ENCODE results near the gene NHEJ1. TPM values are rescaled to one million over a fixed set of nuclear protein-coding genes. Genes with fewer than 3 reads are reported as not detected.

NHEJ1 gene
- total RNA-seq, 1 donor from 2014 or later, result 19.6 TPM

GRCh38 chr2:219178377-219179175, 18.0 kb upstream of the NHEJ1 start:
- no peak for TF ChIP-seq CTCF (conservative IDR thresholded peaks at IDR 0.05)
- Mint-ChIP-seq H3K27me3 (no peaks in the 10 kb centered on the region), H3K9me3 (no peaks in the 10 kb centered on the region), H3K36me3 (peaks cover 11% of the 10 kb centered on the region), H3K27ac (peak overlapping the region; percentile 88), H3K4me3 (peak overlapping the region; percentile 95), H3K4me1 (ENCODE audit: unreplicated experiment) (peaks cover 13% of the 10 kb centered on the region)
- DNase-seq (ENCODE audit: extremely low spot score, unreplicated experiment), result peak; percentile 74

GRCh38 chr2:219177552-219178376, 17.1 kb upstream of the NHEJ1 start, which contains the start of gene RETREG2:
TSS of gene RETREG2 (plus strand) at chr2:219178275. CDS start at chr2:219178353, 78 bp downstream.
- DNase-seq (ENCODE audit: extremely low spot score, unreplicated experiment), result peak; percentile 87
- TF ChIP-seq CTCF (conservative IDR thresholded peaks at IDR 0.05), result peak; percentile 53
- Mint-ChIP-seq H3K27me3 (no peaks in the 10 kb centered on the region), H3K4me3 (peak within 1 kb of the TSS; percentile 96), H3K27ac (peak within 1 kb of the TSS; percentile 99), H3K9me3 (no peaks in the 10 kb centered on the region), H3K36me3 (peaks cover 11% of the 10 kb centered on the region), H3K4me1 (ENCODE audit: unreplicated experiment) (peaks cover 13% of the 10 kb centered on the region)

GRCh38 chr2:219176818-219177551, 16.4 kb upstream of the NHEJ1 start, which contains the start of gene CNPPD1:
TSS of gene CNPPD1 (minus strand) at chr2:219176925. CDS start at chr2:219176828, 97 bp downstream.
- peaks cover 11% of the 10 kb centered on the region for H3K36me3 Mint-ChIP-seq
- H3K4me3 Mint-ChIP-seq, result peak within 1 kb of the TSS; percentile 96
- no peak for TF ChIP-seq CTCF (conservative IDR thresholded peaks at IDR 0.05)
- H3K4me1 Mint-ChIP-seq (ENCODE audit: unreplicated experiment), result peaks cover 13% of the 10 kb centered on the region
- H3K9me3 Mint-ChIP-seq, result no peaks in the 10 kb centered on the region
- DNase-seq (ENCODE audit: extremely low spot score, unreplicated experiment), result peak; percentile 87
- no peaks in the 10 kb centered on the region for H3K27me3 Mint-ChIP-seq
- H3K27ac Mint-ChIP-seq, result peak within 1 kb of the TSS; percentile 99

- peak overlapping the region; percentile 96 for H3K4me3 Mint-ChIP-seq
Measured at GRCh38 chr2:219175928-219176817, 15.6 kb upstream of the NHEJ1 start.

More at GRCh38 chr2:219175928-219176817, 15.6 kb upstream of the NHEJ1 start:
- Mint-ChIP-seq H3K36me3 (peaks cover 17% of the 10 kb centered on the region), H3K27ac (peak overlapping the region; percentile 85), H3K27me3 (no peaks in the 10 kb centered on the region), H3K9me3 (no peaks in the 10 kb centered on the region), H3K4me1 (ENCODE audit: unreplicated experiment) (peaks cover 13% of the 10 kb centered on the region)
- DNase-seq (ENCODE audit: extremely low spot score, unreplicated experiment), result peak; percentile 75
- TF ChIP-seq CTCF (conservative IDR thresholded peaks at IDR 0.05), result peak; percentile 34
